ENCODE results near the gene WNK2.

Gene WNK2

GRCh38 chr9:93260263-93261066, 76.5 kb downstream of the WNK2 start:
- TF ChIP-seq CTCF (IDR thresholded peaks at IDR 0.05; ENCODE audit: low read depth, low read length, missing control alignments) = no peak
- H3K4me3 ChIP-seq (ENCODE audit: low read depth, low read length) = no peak overlapping the region
- no peak for DNase-seq (ENCODE audit: low read depth)

- TF ChIP-seq CTCF (IDR thresholded peaks at IDR 0.05; ENCODE audit: low read depth, low read length, missing control alignments) = no peak
- H3K4me3 ChIP-seq (ENCODE audit: low read depth, low read length) = no peak overlapping the region
- DNase-seq (ENCODE audit: low read depth) = no peak
Measured at GRCh38 chr9:93261281-93261680, 77.3 kb downstream of the WNK2 start.

DNA sequence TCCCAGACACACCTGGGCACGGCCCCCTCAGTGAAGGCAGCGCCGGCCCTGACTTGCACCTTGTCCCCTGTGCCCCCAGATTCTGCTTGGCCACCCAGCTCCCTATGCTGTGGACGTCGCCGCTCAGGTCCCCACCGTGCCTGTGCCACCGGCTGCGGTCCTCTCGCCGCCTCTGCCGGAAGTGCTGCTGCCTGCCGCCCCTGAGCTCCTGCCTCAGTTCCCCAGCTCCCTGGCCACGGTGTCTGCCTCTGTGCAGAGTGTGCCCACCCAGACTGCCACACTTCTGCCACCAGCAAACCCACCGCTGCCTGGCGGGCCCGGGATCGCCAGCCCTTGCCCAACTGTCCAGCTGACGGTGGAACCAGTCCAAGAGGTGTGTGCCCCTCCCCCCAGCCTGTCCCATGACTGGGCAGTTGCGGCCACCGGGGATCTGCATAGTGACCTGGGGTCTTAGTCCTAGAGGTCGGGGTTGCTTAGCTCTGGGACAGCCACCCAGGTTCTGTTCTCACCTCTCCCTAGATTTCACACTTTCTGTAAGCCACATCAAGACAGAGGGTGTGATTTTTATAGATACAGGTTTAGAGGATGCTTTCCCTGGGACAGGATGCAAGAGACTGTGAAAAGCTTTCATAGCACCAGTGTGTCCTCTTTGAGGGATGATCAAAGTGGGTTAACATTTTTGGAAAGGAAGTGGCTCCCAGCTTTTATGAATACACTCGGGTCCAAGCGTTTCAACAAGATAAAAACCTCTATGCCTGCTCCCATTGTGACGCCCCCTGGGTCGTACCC, 78.0 kb downstream of the WNK2 start:
- DNase-seq (ENCODE audit: low read depth) = no peak
- no peak for TF ChIP-seq CTCF (IDR thresholded peaks at IDR 0.05; ENCODE audit: low read depth, low read length, missing control alignments)

GRCh38 chr9:93262537-93263310, 78.8 kb downstream of the WNK2 start:
- DNase-seq (ENCODE audit: low read depth) = no peak
- no peak for TF ChIP-seq CTCF (IDR thresholded peaks at IDR 0.05; ENCODE audit: low read depth, low read length, missing control alignments)
- H3K4me3 ChIP-seq (ENCODE audit: low read depth, low read length) = no peak overlapping the region

More for the DNA sequence above, 78.0 kb downstream of the WNK2 start:
- H3K4me3 ChIP-seq (ENCODE audit: low read depth, low read length) = no peak overlapping the region

DNA sequence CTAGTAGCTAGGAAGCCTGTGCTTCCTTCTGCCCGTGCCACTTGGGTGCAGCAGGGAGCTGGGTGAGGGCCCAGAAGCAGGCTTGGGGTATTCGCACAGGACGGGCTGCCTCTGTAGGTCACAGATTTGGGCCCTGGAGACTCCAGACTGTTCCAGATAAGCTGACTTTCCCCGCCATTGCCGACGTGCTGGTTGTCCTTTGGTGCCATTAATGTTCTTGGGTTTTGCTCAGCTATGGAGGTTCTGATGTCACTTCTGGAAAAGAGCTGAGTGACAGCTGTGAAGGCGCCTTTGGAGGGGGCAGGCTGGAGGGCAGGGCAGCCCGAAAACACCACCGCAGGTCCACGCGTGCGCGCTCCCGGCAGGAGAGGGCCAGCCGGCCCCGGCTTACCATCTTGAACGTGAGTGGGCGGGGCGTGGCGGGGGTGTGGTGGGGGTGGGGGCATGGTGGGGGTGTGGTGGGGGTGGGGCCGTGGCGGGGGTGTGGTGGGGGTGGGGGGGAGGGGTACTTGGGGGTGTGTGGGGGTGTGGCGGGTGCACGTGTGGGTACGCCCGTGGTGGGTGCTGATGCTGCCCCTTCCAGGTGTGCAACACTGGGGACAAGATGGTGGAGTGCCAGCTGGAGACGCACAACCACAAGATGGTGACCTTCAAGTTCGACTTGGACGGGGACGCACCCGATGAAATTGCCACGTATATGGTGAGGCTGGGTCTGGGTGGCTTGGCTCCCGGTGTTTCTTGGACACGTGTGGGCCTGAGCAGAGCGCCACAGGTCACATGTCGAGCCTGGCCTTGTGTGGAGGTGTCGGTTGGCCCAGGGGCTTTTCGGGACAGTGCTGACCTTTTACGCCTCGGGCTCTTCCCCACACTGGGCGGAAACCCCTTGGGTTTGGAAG, 79.6 kb downstream of the WNK2 start:
- H3K4me3 ChIP-seq (ENCODE audit: low read depth, low read length) = no peak overlapping the region
- no peak for DNase-seq (ENCODE audit: low read depth)
- TF ChIP-seq CTCF (IDR thresholded peaks at IDR 0.05; ENCODE audit: low read depth, low read length, missing control alignments) = no peak

Data from GM12864 (cell line).